SK-N-SH (cell line): Measurements from ENCODE around the gene SLAIN2.
"Not testable (repeated sequence)": the region's sequence is repeated elsewhere in the genome, so short reads cannot be mapped to it uniquely, and the experiment has no call there.

Experiments used
- CTCF ChIP-seq: fragments of 200-600 bp; sonication (generic); IDR thresholded peaks from 2 replicates; pipeline ENCODE4 v1.6.1; 2017; ENCODE audit warnings: antibody characterized with exemption, mild to moderate bottlenecking, moderate library complexity
- ELF1 ChIP-seq: IDR thresholded peaks from 2 replicates; pipeline ENCODE4 v1.4.0; 2012
- EP300 ChIP-seq, 2 experiments: IDR thresholded peaks; 2 replicates each; pipeline versions ENCODE4 v1.4.0 to v1.6.1; 2012; ENCODE audit warnings: borderline replicate concordance in 1 of 2, low read depth in 1 of 2, low read length in 1 of 2
- EZH2phosphoT487 ChIP-seq: fragments of 200-600 bp; sonication (generic); IDR thresholded peaks from 2 replicates; pipeline ENCODE4 v1.6.1; 2017; ENCODE audit warnings: low read depth, mixed run types, mild to moderate bottlenecking, antibody characterized with exemption, moderate library complexity, borderline replicate concordance
- RAD21 ChIP-seq: IDR thresholded peaks from 2 replicates; pipeline ENCODE4 v1.6.1; 2012; ENCODE audit warnings: mild to moderate bottlenecking, low read length
- TAF1 ChIP-seq: IDR thresholded peaks from 2 replicates; pipeline ENCODE4 v1.6.1; 2012; ENCODE audit warnings: low read depth, mild to moderate bottlenecking, low read length, moderate library complexity, borderline replicate concordance
- TF ChIP-seq, protein P1 (sequence below): IDR thresholded peaks from 2 replicates; pipeline ENCODE4 v1.6.1; 2012; ENCODE audit warnings: mild to moderate bottlenecking, low read depth, low read length, moderate library complexity

GRCh38 chr4:48292218-48292790, 49.0 kb upstream of the SLAIN2 start:
- not testable (repeated sequence) for TF ChIP-seq RAD21; CTCF; EZH2phosphoT487; EP300 (IDR thresholded peaks at IDR 0.05; ENCODE audit: borderline replicate concordance in 1 of 2, low read depth in 1 of 2, low read length in 1 of 2); TAF1; ELF1
- TF ChIP-seq, protein P1, sequence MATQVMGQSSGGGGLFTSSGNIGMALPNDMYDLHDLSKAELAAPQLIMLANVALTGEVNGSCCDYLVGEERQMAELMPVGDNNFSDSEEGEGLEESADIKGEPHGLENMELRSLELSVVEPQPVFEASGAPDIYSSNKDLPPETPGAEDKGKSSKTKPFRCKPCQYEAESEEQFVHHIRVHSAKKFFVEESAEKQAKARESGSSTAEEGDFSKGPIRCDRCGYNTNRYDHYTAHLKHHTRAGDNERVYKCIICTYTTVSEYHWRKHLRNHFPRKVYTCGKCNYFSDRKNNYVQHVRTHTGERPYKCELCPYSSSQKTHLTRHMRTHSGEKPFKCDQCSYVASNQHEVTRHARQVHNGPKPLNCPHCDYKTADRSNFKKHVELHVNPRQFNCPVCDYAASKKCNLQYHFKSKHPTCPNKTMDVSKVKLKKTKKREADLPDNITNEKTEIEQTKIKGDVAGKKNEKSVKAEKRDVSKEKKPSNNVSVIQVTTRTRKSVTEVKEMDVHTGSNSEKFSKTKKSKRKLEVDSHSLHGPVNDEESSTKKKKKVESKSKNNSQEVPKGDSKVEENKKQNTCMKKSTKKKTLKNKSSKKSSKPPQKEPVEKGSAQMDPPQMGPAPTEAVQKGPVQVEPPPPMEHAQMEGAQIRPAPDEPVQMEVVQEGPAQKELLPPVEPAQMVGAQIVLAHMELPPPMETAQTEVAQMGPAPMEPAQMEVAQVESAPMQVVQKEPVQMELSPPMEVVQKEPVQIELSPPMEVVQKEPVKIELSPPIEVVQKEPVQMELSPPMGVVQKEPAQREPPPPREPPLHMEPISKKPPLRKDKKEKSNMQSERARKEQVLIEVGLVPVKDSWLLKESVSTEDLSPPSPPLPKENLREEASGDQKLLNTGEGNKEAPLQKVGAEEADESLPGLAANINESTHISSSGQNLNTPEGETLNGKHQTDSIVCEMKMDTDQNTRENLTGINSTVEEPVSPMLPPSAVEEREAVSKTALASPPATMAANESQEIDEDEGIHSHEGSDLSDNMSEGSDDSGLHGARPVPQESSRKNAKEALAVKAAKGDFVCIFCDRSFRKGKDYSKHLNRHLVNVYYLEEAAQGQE, result not testable (repeated sequence)
